ENCODE results near the gene NEDD9.

NEDD9 gene

DNA sequence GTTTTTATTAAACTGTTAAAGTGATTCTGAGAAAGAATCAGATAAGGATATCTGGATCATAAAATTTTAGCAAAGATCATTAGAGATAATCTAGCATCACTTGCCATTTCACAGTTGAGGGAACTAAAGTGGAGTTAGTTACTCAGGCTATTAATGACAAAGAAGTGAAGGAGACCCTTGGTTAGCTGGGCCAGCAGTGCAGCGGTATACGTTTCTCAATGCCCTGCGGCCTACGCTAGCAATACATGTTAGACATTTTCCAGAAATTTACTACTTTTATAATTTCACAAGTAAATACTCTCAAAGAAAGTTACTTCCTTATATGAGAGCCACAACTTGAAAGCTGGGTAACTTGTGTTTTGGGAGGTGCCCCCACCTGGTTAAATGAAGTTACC, 28.5 kb downstream of the NEDD9 start:
- no peak overlapping the region for H3K27ac ChIP-seq
- TF ChIP-seq ZFX (IDR thresholded peaks at IDR 0.05), result no peak
- TF ChIP-seq, protein P1, sequence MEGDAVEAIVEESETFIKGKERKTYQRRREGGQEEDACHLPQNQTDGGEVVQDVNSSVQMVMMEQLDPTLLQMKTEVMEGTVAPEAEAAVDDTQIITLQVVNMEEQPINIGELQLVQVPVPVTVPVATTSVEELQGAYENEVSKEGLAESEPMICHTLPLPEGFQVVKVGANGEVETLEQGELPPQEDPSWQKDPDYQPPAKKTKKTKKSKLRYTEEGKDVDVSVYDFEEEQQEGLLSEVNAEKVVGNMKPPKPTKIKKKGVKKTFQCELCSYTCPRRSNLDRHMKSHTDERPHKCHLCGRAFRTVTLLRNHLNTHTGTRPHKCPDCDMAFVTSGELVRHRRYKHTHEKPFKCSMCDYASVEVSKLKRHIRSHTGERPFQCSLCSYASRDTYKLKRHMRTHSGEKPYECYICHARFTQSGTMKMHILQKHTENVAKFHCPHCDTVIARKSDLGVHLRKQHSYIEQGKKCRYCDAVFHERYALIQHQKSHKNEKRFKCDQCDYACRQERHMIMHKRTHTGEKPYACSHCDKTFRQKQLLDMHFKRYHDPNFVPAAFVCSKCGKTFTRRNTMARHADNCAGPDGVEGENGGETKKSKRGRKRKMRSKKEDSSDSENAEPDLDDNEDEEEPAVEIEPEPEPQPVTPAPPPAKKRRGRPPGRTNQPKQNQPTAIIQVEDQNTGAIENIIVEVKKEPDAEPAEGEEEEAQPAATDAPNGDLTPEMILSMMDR (conservative IDR thresholded peaks at IDR 0.05), result no peak

DNA sequence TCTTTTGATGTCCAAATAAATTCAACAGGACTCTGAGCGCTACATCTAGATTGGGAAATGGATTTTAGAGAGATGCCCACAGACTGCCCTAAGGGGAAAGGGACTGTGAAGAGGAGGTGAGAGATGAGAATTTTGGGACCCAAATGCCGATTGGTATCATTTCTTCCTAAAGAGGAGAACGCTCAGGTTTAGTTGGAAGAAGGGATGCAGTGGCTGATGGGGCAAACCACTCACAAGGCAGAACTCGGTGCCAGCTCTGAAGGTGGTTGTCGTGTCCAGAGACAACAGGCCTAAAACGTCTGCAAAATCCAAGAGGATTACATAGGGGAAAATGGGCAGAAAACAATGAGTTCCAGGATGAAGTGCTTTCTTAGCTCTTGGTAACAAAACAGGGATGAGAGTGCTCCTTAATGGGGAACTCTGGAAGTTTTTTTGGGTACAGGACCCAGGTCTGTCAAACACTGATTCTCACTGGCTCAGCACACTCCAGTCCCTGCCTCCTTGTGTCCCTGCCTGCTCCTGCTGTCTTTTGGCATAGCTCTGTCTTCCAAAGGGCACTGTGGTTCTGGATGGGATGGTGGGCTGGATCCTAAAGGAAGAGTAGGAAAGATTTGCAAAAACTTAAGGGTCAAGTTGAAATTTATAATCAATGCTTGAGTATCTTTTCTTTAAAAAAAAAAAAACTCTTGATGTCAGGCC, 29.0 kb downstream of the NEDD9 start:
- no peak overlapping the region for H3K27ac ChIP-seq
- TF ChIP-seq ZFX (IDR thresholded peaks at IDR 0.05), result no peak
- TF ChIP-seq, protein P1 (conservative IDR thresholded peaks at IDR 0.05), result no peak

DNA sequence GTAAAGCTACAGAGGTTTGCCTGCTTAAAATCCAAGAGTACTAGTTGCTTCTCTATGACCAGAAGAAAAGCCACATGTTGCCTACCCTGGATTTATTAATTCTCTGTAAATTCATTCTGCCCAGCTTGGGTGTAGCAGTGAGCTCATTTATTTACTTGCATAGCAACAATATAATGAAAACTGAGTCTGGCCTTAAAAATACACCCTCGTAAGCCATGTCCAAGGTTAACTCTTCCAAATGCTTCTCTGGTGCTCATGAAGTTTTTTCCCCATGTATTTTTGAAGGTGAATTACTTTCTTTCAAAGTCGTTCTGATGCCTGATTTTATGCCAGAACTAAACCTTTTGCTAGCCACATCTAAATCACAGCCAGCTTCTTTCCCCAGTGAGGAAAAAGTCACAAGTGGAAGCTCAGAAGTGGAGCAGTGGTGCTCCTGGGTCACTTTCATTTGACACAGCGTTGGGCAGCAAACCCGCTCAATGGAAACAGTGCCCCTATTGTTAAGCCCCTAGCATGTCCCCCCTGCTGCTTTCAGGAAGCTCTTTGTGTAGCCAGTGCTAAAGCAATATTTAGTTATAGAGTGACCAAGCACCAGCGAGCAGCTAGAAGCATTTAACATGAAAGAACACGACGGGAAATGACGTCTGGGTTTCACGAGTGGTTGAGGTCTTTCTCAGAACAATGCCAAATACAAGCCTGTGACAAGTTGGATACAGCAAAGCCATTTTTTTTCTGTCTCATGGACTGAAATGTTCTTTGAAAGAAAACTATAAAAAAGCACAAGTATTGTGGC, 29.8 kb downstream of the NEDD9 start:
- TF ChIP-seq ZFX (IDR thresholded peaks at IDR 0.05), result no peak
- TF ChIP-seq, protein P1 (conservative IDR thresholded peaks at IDR 0.05), result no peak
- H3K27ac ChIP-seq, result no peak overlapping the region

DNA sequence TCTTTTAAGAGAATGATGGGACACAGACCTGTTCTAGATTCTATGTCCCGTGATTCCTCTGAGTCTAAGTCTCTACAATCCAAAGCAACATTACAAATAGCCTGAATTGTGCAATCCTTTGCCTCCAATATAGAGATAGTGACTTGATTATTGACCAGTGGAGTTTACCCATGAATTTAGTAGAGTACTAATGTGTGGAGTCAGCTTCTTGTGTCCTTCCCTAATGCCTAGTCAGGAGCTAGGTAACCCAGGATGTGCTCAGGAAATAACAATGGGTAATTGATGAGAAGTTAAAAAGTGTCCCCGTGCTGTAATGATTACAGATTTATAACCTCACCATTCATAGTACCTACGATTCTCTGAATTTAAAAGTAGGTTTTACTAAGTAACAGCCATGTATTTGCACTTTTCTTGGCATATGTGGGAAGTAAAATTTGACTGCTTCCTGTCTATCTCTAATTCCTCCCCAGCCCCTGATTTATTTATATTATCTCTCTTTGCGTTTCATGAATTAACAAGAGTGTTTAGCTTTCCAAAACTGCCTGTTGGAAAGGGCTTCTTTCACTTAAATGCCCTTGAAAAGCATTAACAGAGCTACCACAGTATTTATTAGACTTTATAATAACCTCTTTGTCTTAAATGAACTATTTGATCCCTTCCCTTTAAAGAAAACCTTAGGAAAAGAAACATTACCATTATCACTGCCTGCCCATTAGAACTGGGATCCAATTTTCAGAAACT, 30.5 kb downstream of the NEDD9 start:
- no peak for TF ChIP-seq ZFX (IDR thresholded peaks at IDR 0.05)
- TF ChIP-seq, protein P1 (conservative IDR thresholded peaks at IDR 0.05), result no peak

DNA sequence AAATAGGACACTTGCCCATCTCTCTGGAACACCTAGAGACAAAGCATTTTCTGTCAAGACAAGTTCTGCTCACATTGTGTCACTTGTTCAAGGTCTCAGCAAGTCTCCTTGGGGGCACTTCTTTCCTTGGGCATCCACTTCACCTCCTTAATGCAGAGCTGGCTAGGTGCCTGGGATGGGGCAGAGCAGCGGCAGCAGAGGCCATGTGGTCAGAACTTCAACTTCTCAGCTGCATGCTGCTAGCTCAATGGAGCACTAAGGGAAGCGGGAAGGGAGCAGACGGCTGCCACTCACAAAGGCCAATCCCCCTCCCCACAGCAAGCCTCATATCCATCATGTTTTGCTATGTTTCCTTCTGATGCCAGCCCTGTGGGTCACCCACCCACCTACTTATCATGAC, 31.5 kb downstream of the NEDD9 start:
- TF ChIP-seq, protein P1 (conservative IDR thresholded peaks at IDR 0.05), result no peak
- H3K27ac ChIP-seq, result no peak overlapping the region

More for the DNA sequence above, 30.5 kb downstream of the NEDD9 start:
- H3K27ac ChIP-seq, result no peak overlapping the region

DNA sequence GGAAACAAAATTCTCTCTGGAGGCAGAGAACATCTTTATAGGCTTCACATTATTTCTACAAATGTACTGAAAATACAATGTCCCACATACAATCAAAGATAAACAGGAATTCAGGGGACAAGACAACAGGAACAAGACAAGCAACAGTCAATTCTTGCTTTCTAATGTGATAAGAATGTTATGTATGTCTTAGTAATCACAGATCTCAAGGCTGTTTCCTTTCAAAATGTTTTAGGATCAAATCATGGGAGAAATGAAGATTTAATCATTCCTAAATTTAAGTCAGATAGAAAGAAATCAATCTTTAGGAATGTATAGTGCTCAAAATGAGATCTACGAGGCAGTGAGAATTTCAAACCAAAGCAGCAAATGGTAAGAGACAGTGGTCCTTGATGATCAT, 32.1 kb downstream of the NEDD9 start:
- H3K27ac ChIP-seq, result no peak overlapping the region
- TF ChIP-seq ZFX (IDR thresholded peaks at IDR 0.05), result no peak
- TF ChIP-seq, protein P1 (conservative IDR thresholded peaks at IDR 0.05), result no peak
